Ovary (tissue), 9 donors: ENCODE data around the gene RGS2. TPM values are rescaled to one million over a fixed set of nuclear protein-coding genes. Genes with fewer than 3 reads are reported as not detected.

ENCODE experiments used
- DNase-seq, 5 donors: peaks; one replicate each; pipeline ENCODE4 v3.0.0-alpha.2; 2019 to 2020
- H3K27ac ChIP-seq, 2 donors: fragments of 200-600 bp; one replicate each; pipeline versions ENCODE4 v1.5.1 to v1.8.0; 2019 to 2022
- H3K27me3 ChIP-seq: fragments of 200-600 bp; one replicate; pipeline ENCODE4 v1.8.0; 2022
- H3K36me3 ChIP-seq: fragments of 200-600 bp; sonication (generic); one replicate; pipeline ENCODE4 v1.5.1; 2019
- H3K4me1 ChIP-seq: one replicate; pipeline ENCODE4 v1.8.1; 2013; ENCODE audit warnings: mild to moderate bottlenecking, moderate library complexity; ENCODE audit not compliant: insufficient read depth
- H3K4me3 ChIP-seq: fragments of 200-600 bp; sonication (generic); one replicate; pipeline ENCODE4 v1.5.1; 2017
- H3K9me3 ChIP-seq, 2 donors: fragments of 200-600 bp in 1 of 2; sonication (generic) in 1 of 2; one replicate each; pipeline versions ENCODE4 v1.5.1 to v1.8.1; 2013 to 2019; ENCODE audit warnings: mild to moderate bottlenecking in 1 of 2, moderate library complexity in 1 of 2
- EP300 ChIP-seq: sonication (generic); formaldehyde crosslinking; IDR thresholded peaks from one replicate; pipeline ENCODE4 v1.6.1; 2017; ENCODE audit warnings: antibody characterized with exemption
- POLR2A ChIP-seq: fragments of 450-650 bp; IDR thresholded peaks from one replicate; pipeline ENCODE4 v1.6.1; 2017; ENCODE audit warnings: antibody characterized with exemption, mild to moderate bottlenecking, moderate library complexity
- WGBS, 3 donors: extraction: QIAGEN DNeasy Blood & Tissue Kit in 1 of 3; methylation state at CpG; one replicate each; pipeline versions ENCODE4 v1.1.5 to v1.1.7; 2013 to 2017; 5-methylcytosine and 5-hydroxymethylcytosine counted together
- intact Hi-C, 4 donors: fragments of 100-400 bp; cut with DNase I; formaldehyde crosslinking; loops; one replicate each; pipeline versions ENCODE4 v1.11.0 to v1.15.1; 2022 to 2023
- polyA plus RNA-seq, 2 donors: library from polyadenylated mRNA; stranded (reverse); fragments of 200-250 nt in 1 of 2; fragments of 350-450 nt in 1 of 2; fragmentation: Illumina TruSeq in 1 of 2; extraction: RNeasy Lipid Tissue Mini Kit (QIAGEN cat#74804) in 1 of 2; gene quantifications; one replicate each; pipeline ENCODE4 v1.2.3, GENCODE V29; 2013 to 2014
- total RNA-seq, 7 donors: library from RNA; depleted of rRNA in 2 of 7; stranded (reverse); fragments of >200 nt in 2 of 7; fragmentation: NEBNext Ultra II Directional in 3 of 7; extraction: Animal tissue kit (Norgen Biotek cat#: 25700) in 3 of 7; gene quantifications; one replicate each; pipeline versions ENCODE4 v1.1.0 to v1.2.4, GENCODE V29; 2016 to 2023
- TF ChIP-seq, protein P1 (sequence below), 3 donors: fragments of 450-650 bp in 2 of 3; fragments of 200-600 bp in 1 of 3; IDR thresholded peaks; one replicate each; pipeline versions ENCODE4 v1.5.1 to v1.8.0; 2016 to 2022; ENCODE audit warnings: antibody characterized with exemption in 3 of 3, mild to moderate bottlenecking in 1 of 3
- donor health status: DM: no; HTN: no; CAD: no; lungs with moderate emphysema.
- donor health status: DM: no; HTN: no; CAD: no.
- donor health status: Bipolar disorder and iron deficiency.
- donor health status: DM: yes; HTN: yes; CAD: no.
- donor health status: DM: no; HTN: no; CAD: no.
- donor health status: DM: yes; HTN: yes; CAD: no.

RGS2 gene
- total and polyA plus RNA-seq, 9 donors: 31.0 to 247 (median 56.4) TPM

DNA sequence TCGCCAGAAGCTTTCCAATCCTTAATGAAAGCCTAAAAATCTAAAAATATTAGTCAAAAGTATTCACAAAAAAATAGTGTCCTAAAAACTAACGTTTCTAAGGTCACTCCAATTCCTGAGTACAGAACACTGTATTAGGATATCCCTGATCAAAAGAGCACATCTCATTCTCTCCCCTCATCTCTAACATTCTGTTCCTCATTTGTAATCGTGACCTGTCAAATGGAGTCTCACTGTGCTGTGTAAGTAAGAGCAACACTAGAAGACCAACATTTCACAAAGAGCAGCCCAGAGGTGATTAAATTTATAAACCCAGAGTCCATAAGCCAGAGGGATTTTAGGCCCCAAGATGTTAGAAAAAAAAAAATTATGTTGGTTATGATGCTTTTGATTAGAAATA, 26.3 kb downstream of the RGS2 start:
- DNase-seq: no peak
- WGBS, 3 donors: 25 to 35% (median 35%) methylated on average over 3 of the region's 3 CpGs
- Histone ChIP-seq H3K27me3 (no peaks in the 10 kb centered on the region), H3K4me3 (no peak overlapping the region), H3K36me3 (no peaks in the 10 kb centered on the region), H3K27ac (peak overlapping the region in 1 of 2 donors; percentile 49), H3K4me1 (peaks cover 5% of the 10 kb centered on the region), H3K9me3 (no peaks in the 10 kb centered on the region)
- intact Hi-C loops: no loop called here
- TF ChIP-seq, protein P1, sequence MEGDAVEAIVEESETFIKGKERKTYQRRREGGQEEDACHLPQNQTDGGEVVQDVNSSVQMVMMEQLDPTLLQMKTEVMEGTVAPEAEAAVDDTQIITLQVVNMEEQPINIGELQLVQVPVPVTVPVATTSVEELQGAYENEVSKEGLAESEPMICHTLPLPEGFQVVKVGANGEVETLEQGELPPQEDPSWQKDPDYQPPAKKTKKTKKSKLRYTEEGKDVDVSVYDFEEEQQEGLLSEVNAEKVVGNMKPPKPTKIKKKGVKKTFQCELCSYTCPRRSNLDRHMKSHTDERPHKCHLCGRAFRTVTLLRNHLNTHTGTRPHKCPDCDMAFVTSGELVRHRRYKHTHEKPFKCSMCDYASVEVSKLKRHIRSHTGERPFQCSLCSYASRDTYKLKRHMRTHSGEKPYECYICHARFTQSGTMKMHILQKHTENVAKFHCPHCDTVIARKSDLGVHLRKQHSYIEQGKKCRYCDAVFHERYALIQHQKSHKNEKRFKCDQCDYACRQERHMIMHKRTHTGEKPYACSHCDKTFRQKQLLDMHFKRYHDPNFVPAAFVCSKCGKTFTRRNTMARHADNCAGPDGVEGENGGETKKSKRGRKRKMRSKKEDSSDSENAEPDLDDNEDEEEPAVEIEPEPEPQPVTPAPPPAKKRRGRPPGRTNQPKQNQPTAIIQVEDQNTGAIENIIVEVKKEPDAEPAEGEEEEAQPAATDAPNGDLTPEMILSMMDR (IDR thresholded peaks at IDR 0.05): no peak
- no peak for TF ChIP-seq EP300
- no peak for TF ChIP-seq POLR2A

DNA sequence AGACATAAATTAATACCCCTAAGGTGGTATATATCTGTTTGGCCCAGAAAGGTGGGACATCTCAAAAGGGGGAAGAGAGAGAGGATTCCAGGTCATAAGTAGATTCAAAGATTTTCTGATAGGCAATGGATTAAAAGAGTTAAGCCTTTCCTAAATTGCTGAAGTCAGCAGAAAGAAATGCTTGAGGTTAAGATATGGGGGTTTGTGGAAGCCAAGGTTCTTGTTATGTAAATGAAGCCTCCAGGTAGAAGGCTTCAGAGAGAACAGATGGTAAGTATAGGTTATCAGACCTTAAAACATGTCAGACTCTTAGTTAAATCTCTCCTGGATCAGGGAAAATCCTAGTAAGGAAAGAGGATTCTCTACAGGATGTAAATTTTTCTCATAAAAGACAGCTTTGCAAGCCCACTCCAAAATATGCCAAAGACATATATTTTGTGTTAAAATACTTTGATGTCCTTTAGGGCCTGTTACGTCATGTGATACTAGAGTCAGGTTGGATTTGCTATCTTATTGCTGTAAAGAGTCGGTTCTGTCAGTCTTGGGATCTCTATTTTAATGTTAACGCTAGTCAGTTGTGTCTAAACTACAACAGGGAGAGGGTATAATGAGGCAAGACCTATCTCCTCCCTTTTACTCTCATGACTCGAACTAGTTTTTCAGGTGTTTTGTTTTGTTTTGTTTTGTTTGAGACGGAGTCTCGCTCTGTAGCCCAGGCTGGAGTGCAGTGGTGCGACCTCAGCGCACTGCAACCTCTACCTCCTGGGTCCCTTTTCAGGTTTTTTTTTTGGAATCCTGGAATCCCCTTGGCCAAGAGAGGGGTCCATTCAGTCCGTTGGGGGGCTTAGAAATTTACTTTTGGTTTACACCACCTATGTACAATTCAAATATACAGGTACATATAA, 30.6 kb downstream of the RGS2 start:
- no peak overlapping the region for H3K4me3 ChIP-seq
- TF ChIP-seq EP300 (no peak), POLR2A (no peak)
- TF ChIP-seq, protein P1 (IDR thresholded peaks at IDR 0.05): no peak
- no peak overlapping the region for H3K27ac ChIP-seq
- no peak for DNase-seq
- no peaks in the 10 kb centered on the region for H3K9me3 ChIP-seq
- H3K27me3 ChIP-seq: no peaks in the 10 kb centered on the region
- H3K4me1 ChIP-seq: peaks cover 3% of the 10 kb centered on the region
- intact Hi-C loops: no loop called here
- H3K36me3 ChIP-seq: no peaks in the 10 kb centered on the region
- WGBS, 3 donors: 85 to 93% (median 93%) methylated on average over 9 of the region's 9 CpGs

DNA sequence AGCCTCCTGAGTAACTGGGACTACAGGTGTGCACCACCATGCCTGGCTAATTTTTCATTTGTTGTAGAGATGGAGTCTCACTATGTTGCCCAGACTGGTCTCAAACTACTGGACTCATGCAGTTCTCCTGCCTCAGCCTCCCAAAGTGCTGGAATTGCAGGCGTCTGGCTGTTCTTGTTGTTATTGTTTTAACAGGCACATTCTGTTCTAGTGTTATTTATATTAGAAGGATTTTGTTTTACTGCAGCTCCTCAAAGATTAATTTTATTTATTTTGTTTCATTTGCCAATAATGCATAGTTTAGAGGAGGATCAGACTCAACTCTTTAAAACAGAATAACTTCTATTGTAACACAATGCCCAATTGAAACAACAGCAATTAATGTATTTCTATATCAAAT, 35.5 kb downstream of the RGS2 start:
- Histone ChIP-seq H3K4me1 (no peaks in the 10 kb centered on the region), H3K4me3 (no peak overlapping the region), H3K27me3 (no peaks in the 10 kb centered on the region), H3K36me3 (no peaks in the 10 kb centered on the region), H3K27ac (no peak overlapping the region), H3K9me3 (no peaks in the 10 kb centered on the region)
- WGBS, 3 donors: 8 to 17% (median 12%) methylated on average over 1 of the region's 1 CpG
- no peak for DNase-seq
- intact Hi-C loops: no loop called here
- TF ChIP-seq POLR2A (no peak), EP300 (no peak)
- TF ChIP-seq, protein P1 (IDR thresholded peaks at IDR 0.05): no peak

DNA sequence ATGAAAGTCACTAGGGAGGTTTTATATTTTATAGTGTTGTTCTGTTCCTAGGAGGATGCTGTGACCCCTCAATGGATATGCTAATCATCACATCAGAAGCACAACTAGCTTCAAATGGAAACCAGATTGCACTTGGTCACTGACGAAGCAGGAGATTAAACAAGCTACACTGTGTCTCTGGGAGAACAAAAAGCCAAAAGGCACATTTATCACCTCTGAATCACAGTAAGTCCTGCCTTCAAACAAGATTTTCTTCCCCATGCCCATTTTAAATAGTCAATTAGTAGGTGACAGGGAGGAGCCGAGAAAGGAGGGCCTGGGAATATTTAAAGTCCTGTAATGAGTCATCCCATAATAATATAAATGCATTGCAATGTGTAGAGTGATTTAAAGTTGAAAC, 38.1 kb downstream of the RGS2 start:
- Histone ChIP-seq H3K4me3 (no peak overlapping the region), H3K36me3 (no peaks in the 10 kb centered on the region), H3K4me1 (no peaks in the 10 kb centered on the region), H3K27ac (no peak overlapping the region), H3K9me3 (no peaks in the 10 kb centered on the region), H3K27me3 (no peaks in the 10 kb centered on the region)
- intact Hi-C loops: no loop called here
- DNase-seq: no peak
- TF ChIP-seq, protein P1 (IDR thresholded peaks at IDR 0.05): no peak
- TF ChIP-seq EP300 (no peak), POLR2A (no peak)
- WGBS, 3 donors: 75 to 94% (median 91%) methylated on average over 2 of the region's 2 CpGs
